K562 (cell line): ENCODE measurements around the gene FLT1. TPM values are rescaled to one million over a fixed set of nuclear protein-coding genes. Genes with fewer than 3 reads are reported as not detected.

ENCODE experiments used
- ATAC-seq: fragments of 200-7000 bp; cut with Tn5 transposase; 3 replicates; pipeline ENCODE4 v1.9.1; 2020; ENCODE audit warnings: moderate library complexity
- BruUV-seq: library from RNA; stranded (reverse); fragments of 400-500 nt; replicated peaks from 2 replicates; lab custom pipeline; 2021; lab: Mats Ljungman, UMichigan
- CTCF ChIA-PET: fragments of 300-600 bp; formaldehyde crosslinking; extraction: SDS; loops from one replicate; lab custom pipeline; 2021; ENCODE audit warnings: low intra/inter-chr PET ratio; lab: Yijun Ruan, JAX
- POLR2A ChIA-PET: fragments of 300-600, 350-650 bp; sonication (Branson Sonifier 250); formaldehyde crosslinking; extraction: SDS; loops from one replicate; lab custom pipeline; 2021; ENCODE audit warnings: antibody characterized with exemption, inconsistent platforms; lab: Yijun Ruan, JAX
- DNase-seq, 4 experiments: peaks; one replicate each; pipeline versions ENCODE4 v3.0.0 to v3.0.0-alpha.2; 2011 to 2018; ENCODE audit warnings: low spot score in 3 of 4, mixed read lengths in 3 of 4; ENCODE audit errors: extremely low read depth in 1 of 4
- FAIRE-seq: peaks from 2 replicates; lab custom pipeline; 2011; peaks lifted over from hg19 to GRCh38; lab: Jason Lieb, UNC
- H2AFZ ChIP-seq: 2 replicates; pipeline ENCODE4 v1.6.0; 2011; ENCODE audit warnings: low read depth, low read length, control low read depth, inconsistent platforms
- H3K27ac ChIP-seq: fragments of 200-600 bp; 3 replicates; pipeline ENCODE4 v1.8.0; 2011; ENCODE audit warnings: low read depth, mild to moderate bottlenecking, control low read depth, inconsistent platforms, low read length, moderate library complexity, mixed read lengths; ENCODE audit errors: extremely low read depth
- H3K27me3 ChIP-seq, 2 experiments: fragments of 300-600 bp in 1 of 2; 2 replicates in 1 of 2; 3 replicates in 1 of 2; pipeline versions ENCODE4 v1.6.0 to v1.8.0; 2011; ENCODE audit warnings: inconsistent platforms in 2 of 2, low read length in 2 of 2, mild to moderate bottlenecking in 1 of 2, mixed read lengths in 1 of 2, moderate library complexity in 1 of 2; ENCODE audit not compliant: control insufficient read depth in 2 of 2, insufficient read depth in 2 of 2
- H3K36me3 ChIP-seq: fragments of 300-600 bp; 3 replicates; pipeline ENCODE4 v1.8.0; 2011; ENCODE audit warnings: mild to moderate bottlenecking, low read length, inconsistent platforms; ENCODE audit not compliant: control insufficient read depth, insufficient read depth
- H3K4me1 ChIP-seq, 2 experiments: fragments of 200-600 bp in 1 of 2; replicated peaks in 1 of 2; 2 replicates in 1 of 2; 3 replicates in 1 of 2; pipeline versions ENCODE4 v1.5.1 to v1.8.0; 2011; ENCODE audit warnings: inconsistent platforms in 2 of 2, low read length in 2 of 2, mild to moderate bottlenecking in 1 of 2, mixed read lengths in 1 of 2, moderate library complexity in 1 of 2; ENCODE audit not compliant: control insufficient read depth in 2 of 2, insufficient read depth in 2 of 2
- H3K4me2 ChIP-seq: 2 replicates; pipeline ENCODE4 v1.6.1; 2011; ENCODE audit warnings: low read length, control low read depth, inconsistent platforms, mixed read lengths; ENCODE audit not compliant: insufficient read depth
- H3K4me3 ChIP-seq: fragments of 200-600 bp; sonication (generic), shearing (Covaris generic); 2 replicates; pipeline ENCODE4 v1.5.1; 2016; ENCODE audit warnings: control low read depth, inconsistent platforms
- H3K79me2 ChIP-seq: fragments of 200-600 bp; 3 replicates; pipeline ENCODE4 v1.8.0; 2011; ENCODE audit warnings: low read length, inconsistent platforms; ENCODE audit not compliant: control insufficient read depth, insufficient read depth
- H3K9ac ChIP-seq, 2 experiments: 2 replicates each; pipeline versions ENCODE4 v1.6.0 to v1.6.1; 2011; ENCODE audit warnings: low read depth in 2 of 2, low read length in 2 of 2, control low read depth in 1 of 2, inconsistent platforms in 1 of 2, mild to moderate bottlenecking in 1 of 2, mixed read lengths in 1 of 2; ENCODE audit not compliant: insufficient read depth in 1 of 2
- H3K9me1 ChIP-seq: one replicate; pipeline ENCODE4 v1.6.0; 2011; ENCODE audit warnings: inconsistent platforms, mild to moderate bottlenecking, low read length, moderate library complexity; ENCODE audit not compliant: control insufficient read depth, insufficient read depth
- H3K9me3 ChIP-seq: replicated peaks from 2 replicates; pipeline ENCODE4 v1.5.1; 2011; ENCODE audit warnings: low read depth, low read length, inconsistent platforms; ENCODE audit not compliant: control insufficient read depth, insufficient read depth
- H4K20me1 ChIP-seq: replicated peaks from 2 replicates; pipeline ENCODE4 v1.6.1; 2011; ENCODE audit warnings: low read length, inconsistent platforms, mixed read lengths; ENCODE audit not compliant: control insufficient read depth, insufficient read depth
- C11orf30 ChIP-seq: fragments of 450-650 bp; IDR thresholded peaks from 2 replicates; pipeline ENCODE4 v1.6.1; 2016; ENCODE audit warnings: low read depth, mild to moderate bottlenecking
- E4F1 ChIP-seq: fragments of 250-450 bp; sonication (Bioruptor Pico); IDR thresholded peaks from 2 replicates; pipeline ENCODE4 v1.5.0; 2021; ENCODE audit warnings: mild to moderate bottlenecking, borderline replicate concordance
- HNRNPH1 ChIP-seq: fragments of 200-400 bp; formaldehyde crosslinking; optimal IDR thresholded peaks from 2 replicates; pipeline ENCODE3; 2017; ENCODE audit warnings: low read depth, mild to moderate bottlenecking, low read length, moderate library complexity
- MAFG ChIP-seq: fragments of 450-650 bp; conservative IDR thresholded peaks from 2 replicates; pipeline ENCODE4 v1.6.1; 2016; ENCODE audit warnings: missing genetic modification characterization, missing compliant biosample characterization
- MLLT1 ChIP-seq, 2 experiments: fragments of 450-650 bp; IDR thresholded peaks; 2 replicates each; pipeline ENCODE4 v1.6.1; 2016
- MTA3 ChIP-seq: fragments of 450-650 bp; formaldehyde crosslinking; IDR thresholded peaks from 2 replicates; pipeline ENCODE4 v1.6.1; 2017; ENCODE audit warnings: mild to moderate bottlenecking, borderline replicate concordance
- ZBTB40 ChIP-seq, 2 experiments: fragments of 450-650 bp in 1 of 2; sonication (generic) in 1 of 2; formaldehyde crosslinking in 1 of 2; IDR thresholded peaks; 2 replicates each; pipeline versions ENCODE4 v1.7.1 to v1.9.0; 2016 to 2022; ENCODE audit warnings: inconsistent platforms in 1 of 2, mild to moderate bottlenecking in 1 of 2, missing genetic modification reagents in 1 of 2
- ZNF316 ChIP-seq: fragments of 450-650 bp; IDR thresholded peaks from 2 replicates; pipeline ENCODE4 v1.6.1; 2016
- WGBS: fragments of 100-300 bp; shearing (Covaris generic); methylation state at CpG from one replicate; pipeline ENCODE4 v1.1.6; 2016; ENCODE audit warnings: low coverage, mixed read lengths; ENCODE audit not compliant: insufficient coverage; ENCODE audit errors: missing lambda C conversion rate; 5-methylcytosine and 5-hydroxymethylcytosine counted together
- in situ Hi-C: fragments of 300-500 bp; cut with MboI; formaldehyde crosslinking; loops from 4 replicates; pipeline ENCODE4 v1.15.0; 2018; ENCODE audit warnings: inconsistent platforms, mixed read lengths
- intact Hi-C: fragments of 100-400 bp; cut with micrococcal nuclease; formaldehyde crosslinking; loops from 2 replicates; pipeline ENCODE4 v1.14.2; 2022
- polyA plus RNA-seq, 8 experiments: library from polyadenylated mRNA; depleted of rRNA in 4 of 8; stranded (reverse) in 5 of 8; unstranded in 3 of 8; fragments of >200 nt; fragmentation: Nextera tagmentation in 2 of 8; fragmentation: Illumina TruSeq in 1 of 8; extraction: Ambion mirVana in 2 of 8; extraction: Trizol in 1 of 8; gene quantifications; 2 replicates each; pipeline versions ENCODE4 v1.2.1 to v1.2.3, GENCODE V29; 2011 to 2014; ENCODE audit warnings: inconsistent platforms in 1 of 8, missing spikeins in 1 of 8
- total RNA-seq, 7 experiments: library from RNA; depleted of rRNA in 6 of 7; stranded (reverse); fragments of >200 nt in 6 of 7; fragmentation: Illumina TruSeq in 2 of 7; extraction: Trizol in 2 of 7; gene quantifications; 2 replicates each; pipeline versions ENCODE4 v1.2.1 to v1.2.3, GENCODE V29; 2011 to 2021; ENCODE audit warnings: low replicate concordance in 1 of 7

FLT1 gene
- total and polyA plus RNA-seq, 9 of the 15 experiments (the other 6 are each of a cell fraction or from before 2014, with no cell fraction given) = 0.01 to 2.0 (median 0.22) TPM

GRCh38 chr13:28406733-28407266, 88.1 kb downstream of the FLT1 start:
- no peak for FAIRE-seq
- WGBS = 86% methylated on average over 13 of the region's 13 CpGs
- Histone ChIP-seq H3K36me3 (no peaks in the 10 kb centered on the region), H3K4me1 (peaks cover 2 to 36% of the 10 kb centered on the region in 2 experiments; a peak in 4 of 5 replicates), H4K20me1 (no peaks in the 10 kb centered on the region), H3K9me3 (no peaks in the 10 kb centered on the region), H3K9me1 (no peaks in the 10 kb centered on the region), H3K9ac (no peak overlapping the region), H3K4me2 (no peak overlapping the region), H3K27ac (no peak overlapping the region), H3K27me3 (no peaks in the 10 kb centered on the region), H3K79me2 (no peaks in the 10 kb centered on the region), H2AFZ (peak overlapping the region; percentile 26; the same call in 1 of the 2 replicates), H3K4me3 (no peak overlapping the region)
- no peak for DNase-seq
- no peak for ATAC-seq
- intact Hi-C loops = loop anchor here (5.0 to 10.0 kb wide), 3 partner anchors 51 to 228 kb away; no protein-coding TSS in a partner anchor
- ChIA-PET CTCF (no interaction called here), POLR2A (interaction anchor here (1.4 kb wide), 1 partner anchor 14 kb away, joined by 6 read pairs; no protein-coding TSS in a partner anchor)
- BruUV-seq = no TSS peak
- in situ Hi-C loops = no loop called here
- TF ChIP-seq HNRNPH1 (no peak), C11orf30 (peak; percentile 54; the same call in 1 of the 2 replicates), MLLT1 (IDR thresholded peaks at IDR 0.05) (0 out of 4 replicates have a peak, but pooled peaks of 1 of the 2 experiments have one; percentile 30), MTA3 (no peak), E4F1 (CRISPR knock-in tag) (no peak), ZNF316 (peak; percentile 61), MAFG (tag) (peak; percentile 13; the same call in 1 of the 2 replicates), ZBTB40 (IDR thresholded peaks at IDR 0.05) (no peak), ZBTB40 (CRISPR knock-in tag; IDR thresholded peaks at IDR 0.05) (no peak)
